HG03457 (cell line): Measurements from ENCODE around the gene DCAF8L2.
"Not testable (repeated sequence)": the region's sequence is repeated elsewhere in the genome, so short reads cannot be mapped to it uniquely, and the experiment has no call there.

Source experiments
- ATAC-seq: cut with Tn5 transposase; IDR thresholded peaks from one replicate; pipeline ENCODE4 v1.9.1; 2021; ENCODE audit warnings: moderate number of reproducible peaks; ENCODE audit not compliant: unreplicated experiment

Gene DCAF8L2

DNA sequence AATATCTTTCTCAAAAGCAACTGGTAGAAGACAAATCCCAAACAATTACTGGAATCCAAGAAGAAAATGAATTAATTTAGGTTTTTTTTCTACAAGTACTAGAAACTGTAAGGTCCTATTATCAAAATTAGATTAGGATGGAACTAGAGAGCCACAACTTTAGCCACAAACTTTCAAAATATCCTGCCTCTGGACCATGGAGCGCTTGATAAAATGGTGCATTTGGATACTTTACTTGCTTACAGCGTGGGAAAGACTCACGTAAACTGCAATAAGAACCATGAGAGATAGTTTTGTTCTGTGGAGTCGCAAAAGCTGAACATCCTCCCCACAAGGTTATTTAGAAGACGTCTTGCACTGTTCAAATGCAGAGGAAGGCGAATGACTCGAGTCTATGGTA lies at the start of gene DCAF8L2:
TSS of gene DCAF8L2 (plus strand) at position 301 of the 400 bp plus-strand sequence. CDS start 156,552 bp downstream, outside the sequence.
- no peak for ATAC-seq

DNA sequence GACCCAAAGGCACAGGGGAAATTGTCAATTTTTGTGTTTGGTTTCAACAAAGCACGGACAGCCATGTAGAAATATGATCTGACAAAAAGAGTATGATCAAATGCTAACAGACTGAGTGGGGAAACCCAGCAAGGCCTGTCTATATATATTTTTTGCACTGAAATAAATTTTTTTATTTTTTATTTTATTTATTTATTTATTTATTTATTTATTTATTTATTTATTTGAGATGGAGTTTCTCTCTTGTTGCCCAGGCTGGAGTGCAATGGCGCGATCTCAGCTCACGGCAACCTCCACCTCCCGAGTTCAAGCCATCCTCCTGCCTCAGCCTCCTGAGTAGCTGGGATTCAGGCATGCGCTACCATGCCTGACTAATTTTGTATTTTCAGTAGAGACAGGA lies 49.0 kb upstream of the DCAF8L2 start:
- not testable (repeated sequence) for ATAC-seq

DNA sequence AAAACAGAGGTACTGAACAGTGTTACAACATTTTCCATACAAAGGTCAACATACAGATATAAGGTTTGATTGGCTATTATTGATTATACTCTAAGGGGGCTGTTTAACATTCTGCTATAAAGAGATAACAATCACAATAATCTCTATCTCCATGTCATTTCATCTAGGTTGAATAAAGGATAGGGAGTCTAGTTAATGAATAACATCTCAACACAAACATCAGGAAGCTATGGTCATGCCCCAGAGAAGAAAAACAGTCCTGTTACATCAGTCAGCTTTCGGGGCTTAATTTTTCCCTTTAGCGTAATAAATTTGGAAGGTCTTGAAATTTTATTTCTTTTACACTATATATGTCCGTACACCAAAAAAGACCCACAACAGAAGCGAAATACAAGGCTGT lies 41.5 kb upstream of the DCAF8L2 start:
- no peak for ATAC-seq

DNA sequence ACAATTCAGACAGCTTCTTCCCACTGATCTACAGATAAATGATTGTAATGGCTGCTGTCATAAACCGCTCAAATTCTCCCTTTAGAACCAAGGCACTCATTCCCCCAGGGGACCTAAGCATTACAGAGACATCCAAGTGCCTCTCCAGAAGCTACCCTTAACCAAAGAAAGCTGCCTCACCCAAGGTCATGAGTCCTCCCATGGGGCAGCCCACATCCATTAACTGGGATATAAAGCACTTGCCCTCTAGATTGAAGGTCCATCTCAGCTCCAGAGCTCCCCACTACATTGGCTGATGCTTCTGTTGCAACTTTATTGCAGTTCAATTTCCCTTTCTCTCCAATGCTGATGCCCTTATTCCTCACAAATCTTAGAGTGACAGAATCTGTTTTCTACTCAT lies 40.5 kb upstream of the DCAF8L2 start:
- no peak for ATAC-seq

DNA sequence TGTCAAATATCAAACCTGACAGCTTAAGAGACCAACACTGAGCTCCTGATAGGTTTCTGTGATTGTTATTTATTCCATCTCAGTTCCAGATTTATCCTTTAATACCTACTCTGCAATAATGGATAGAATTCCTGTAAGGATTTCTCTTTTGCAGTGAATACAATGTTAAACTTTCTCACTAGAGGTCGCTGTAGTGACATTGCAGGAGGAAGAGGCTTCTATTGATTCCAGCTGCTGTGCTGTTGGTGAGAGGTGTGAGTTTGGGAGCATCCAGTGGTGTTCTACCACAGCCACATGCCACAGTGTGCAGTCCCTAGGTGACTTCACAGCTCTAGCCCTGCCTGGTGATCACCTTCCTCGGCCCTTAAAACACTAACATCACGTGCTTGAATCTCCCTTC lies 34.6 kb upstream of the DCAF8L2 start:
- ATAC-seq = no peak

DNA sequence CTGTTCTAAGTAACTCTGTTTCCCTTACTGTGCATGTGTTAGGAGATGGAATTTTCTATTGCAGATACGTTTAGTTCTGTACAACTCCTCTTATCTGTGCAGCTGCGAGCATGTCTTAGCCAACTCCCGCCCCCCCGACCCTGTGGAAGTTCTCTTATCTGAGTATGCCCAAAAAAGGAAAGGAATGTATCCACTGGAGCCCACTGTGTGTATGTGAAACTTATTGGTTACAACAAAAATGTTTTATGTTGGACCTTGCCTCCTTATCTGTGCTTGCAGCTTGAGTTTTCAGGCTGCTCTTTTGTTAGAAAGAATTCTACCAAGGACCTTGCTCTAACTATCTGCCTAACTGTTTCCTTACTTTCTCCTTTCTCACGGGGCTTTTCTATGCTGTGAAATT lies 24.2 kb upstream of the DCAF8L2 start:
- ATAC-seq = no peak

DNA sequence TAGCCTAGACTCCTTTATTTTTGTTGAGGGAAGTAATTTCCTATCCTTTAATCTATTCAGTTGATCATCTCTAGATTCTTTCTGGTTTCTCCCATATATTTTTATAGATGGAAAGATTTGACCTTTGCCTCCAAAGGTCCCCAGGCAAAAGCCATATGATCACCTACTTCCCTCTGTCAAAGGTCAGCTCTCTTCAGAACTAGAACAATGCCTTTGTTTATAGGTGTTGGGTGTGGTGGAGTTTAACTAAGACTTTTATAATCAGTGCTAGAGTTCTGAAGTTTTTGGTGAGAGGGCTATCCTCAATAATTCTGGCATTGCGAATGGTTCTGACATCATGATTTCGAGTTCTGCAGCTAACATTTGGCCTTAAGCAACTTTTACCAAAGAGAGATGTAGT lies 19.0 kb upstream of the DCAF8L2 start:
- ATAC-seq = no peak

DNA sequence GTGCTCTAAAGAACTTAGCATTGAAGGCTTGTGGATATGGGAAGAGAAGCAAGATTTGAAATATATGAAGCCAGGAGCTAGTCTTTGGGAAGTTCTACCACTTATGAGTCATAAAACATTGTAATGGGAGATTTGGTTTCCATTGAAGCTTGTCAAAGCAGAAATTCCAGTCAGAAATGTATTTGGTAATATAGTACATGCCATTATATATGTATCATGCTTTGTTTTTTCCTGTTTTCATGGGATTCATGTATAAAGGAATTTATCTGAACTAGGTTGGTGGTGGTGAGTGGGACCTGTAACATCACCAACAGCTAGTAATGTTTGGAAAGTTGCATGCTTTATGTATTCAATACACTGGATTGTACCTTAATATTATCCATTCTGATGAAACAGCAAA lies 14.6 kb upstream of the DCAF8L2 start:
- no peak for ATAC-seq

DNA sequence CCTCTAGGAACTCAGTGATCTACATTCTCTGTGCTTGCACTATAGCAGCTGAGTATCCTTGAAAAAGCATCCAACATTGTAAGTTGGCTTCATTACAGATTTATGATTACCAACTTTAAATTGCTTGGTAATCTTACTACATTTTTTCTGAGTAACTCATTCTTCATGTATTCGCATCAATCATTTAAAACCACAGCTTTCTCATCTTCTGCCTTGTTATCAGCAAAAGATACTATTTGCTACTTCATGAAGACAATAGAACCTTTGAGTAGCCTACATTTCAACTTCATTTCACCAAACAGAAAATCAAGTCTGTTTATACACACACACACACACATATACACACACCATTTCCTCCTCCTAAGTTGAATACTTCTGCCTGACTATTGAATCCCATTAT lies 6.2 kb upstream of the DCAF8L2 start:
- no peak for ATAC-seq

DNA sequence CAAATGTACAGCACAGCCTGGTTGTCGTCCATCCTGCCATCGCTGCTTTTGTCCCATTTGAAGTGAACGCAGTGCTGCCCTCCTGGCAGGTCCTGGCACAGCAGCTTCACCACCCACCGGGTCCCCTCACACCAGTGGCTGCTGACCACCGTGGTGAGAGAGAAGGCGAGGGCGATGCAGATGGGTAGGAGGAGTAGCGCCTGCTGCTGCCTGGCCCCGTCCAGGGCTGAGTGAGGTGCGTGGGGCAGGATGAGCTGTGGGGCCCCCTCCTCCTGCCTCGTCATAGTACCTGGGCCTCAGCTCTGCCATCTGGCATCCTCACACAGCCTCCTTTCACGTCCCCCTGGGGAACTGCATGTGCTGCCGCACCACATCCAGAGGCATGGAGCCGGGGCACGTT lies 1.8 kb downstream of the DCAF8L2 start:
- no peak for ATAC-seq

DNA sequence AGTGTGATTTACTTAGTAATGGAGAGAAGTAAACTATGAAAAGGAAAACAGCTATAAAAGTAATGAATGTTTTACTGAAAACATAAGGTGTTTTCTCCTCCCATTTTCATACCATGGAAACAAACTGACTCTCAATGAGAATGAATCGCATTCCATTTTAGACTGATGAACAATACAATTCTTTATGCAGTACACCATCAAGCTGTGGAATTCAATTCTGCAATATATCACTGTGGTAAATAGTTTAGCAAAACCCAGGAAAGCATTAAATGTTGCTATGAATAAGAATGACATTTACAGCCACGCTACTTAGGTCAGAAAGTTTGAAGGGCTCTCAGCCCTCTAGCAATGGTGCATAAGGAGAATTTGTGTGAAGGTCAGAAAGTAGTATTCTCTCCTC lies 7.4 kb downstream of the DCAF8L2 start:
- no peak for ATAC-seq

DNA sequence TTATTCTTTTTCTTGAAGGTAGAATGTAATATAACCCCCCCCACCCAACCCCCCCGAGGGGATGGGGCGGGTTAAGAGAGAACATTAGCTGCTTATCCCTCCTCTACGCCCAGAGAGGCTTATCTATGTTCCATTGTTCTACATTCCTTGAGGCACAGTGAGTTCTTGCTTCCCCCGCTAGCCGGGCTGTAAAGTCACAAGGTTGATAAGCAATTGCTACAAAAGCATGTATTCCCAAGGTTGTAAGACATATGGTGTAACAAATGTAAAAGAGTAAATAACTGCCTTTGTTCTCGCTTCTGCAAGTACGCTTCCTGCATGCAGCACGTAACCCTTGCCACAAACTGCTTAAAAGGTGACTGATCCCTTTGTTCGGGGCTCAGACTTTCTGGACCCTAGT lies 8.2 kb downstream of the DCAF8L2 start:
- no peak for ATAC-seq

DNA sequence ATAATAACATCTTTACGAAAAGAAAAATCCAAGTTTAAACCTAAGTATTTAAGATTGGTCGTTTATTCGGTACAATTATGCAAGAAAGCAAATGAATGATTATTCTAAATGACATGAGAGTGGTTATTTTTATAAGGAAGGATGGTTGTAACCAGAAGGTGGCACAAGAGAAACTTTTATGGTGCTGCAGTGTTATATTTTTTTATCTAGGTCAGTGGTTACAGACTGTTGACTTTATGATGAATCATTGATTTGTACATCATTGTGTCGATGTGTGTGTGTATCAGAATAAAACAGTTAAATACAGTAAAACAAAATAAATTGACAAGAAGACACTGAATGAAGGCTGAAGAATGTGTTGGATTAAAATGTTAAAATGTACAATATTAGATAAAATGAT lies 9.8 kb downstream of the DCAF8L2 start:
- ATAC-seq = no peak

DNA sequence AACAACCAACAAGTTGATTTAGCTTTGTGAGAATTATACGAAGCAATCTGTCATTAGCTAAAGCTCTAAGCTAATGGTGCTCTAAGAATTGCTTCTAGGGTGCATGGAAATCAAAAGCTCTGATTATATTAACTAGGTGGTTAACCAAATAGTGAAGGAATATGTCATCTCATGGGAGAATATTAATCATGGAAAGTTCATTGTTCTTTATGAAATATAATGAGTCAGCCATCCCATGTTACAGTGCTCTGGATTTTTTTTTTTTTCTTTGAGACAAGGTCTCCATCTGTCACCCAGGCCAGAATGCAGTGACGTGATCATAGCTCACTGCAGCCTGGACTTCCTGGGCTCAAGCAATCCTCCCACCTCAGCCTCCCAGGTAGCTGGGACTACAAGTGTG lies 10.5 kb downstream of the DCAF8L2 start:
- ATAC-seq = no peak

DNA sequence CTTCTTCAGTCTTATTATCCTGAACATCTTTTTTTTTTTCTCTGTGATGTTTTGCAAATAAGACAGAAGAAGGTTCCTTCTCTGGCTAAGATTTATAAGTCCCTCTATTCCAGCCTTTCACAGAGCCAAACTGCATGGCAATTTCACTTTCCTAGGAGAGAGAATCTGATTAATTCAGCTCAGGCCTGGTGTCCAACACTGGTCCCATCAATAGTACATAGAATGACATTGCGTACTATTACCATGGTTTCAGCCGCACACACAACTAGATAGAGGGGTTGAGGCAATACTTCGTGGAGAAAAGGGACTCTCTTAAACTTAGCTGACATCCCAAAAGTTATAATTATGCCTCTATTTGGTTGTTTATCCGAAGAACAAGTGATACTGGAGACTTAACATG lies 18.5 kb downstream of the DCAF8L2 start:
- no peak for ATAC-seq

DNA sequence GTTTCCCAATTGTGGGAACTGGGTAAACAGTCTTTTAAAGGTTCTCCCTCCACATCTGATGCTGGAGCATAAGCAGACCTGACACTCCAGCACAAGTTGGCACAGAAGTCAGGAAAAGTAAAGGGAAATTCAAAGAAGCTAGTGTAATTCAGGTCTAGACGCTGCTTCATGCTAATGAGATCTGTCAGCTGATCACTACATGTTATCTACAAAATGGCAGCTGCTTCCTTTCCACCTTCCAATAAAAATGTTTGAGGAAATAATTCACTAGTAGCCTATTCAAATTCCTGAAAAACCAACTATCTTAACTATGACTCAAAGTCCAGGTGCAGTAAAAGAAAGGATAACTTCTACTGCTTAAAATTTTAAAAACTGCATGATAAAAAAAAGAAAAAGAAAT lies 29.3 kb downstream of the DCAF8L2 start:
- no peak for ATAC-seq

DNA sequence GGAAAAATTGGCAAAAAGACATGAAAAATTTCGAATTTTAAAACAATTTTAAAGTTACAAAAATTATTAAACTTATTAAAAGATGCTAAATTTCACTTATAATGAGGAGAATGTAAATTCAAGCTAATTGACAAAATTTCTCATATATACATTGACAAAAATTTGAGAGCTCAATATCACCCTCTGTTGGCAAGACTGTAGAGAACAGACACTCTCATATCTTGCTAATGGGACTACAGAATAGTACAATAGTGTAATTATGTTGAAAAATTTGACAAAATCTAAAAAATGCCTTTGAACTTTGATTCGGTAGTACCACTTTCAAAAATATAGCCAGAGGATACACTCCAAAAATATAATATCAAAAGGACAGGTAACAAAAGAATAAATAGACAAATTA lies 29.8 kb downstream of the DCAF8L2 start:
- no peak for ATAC-seq

DNA sequence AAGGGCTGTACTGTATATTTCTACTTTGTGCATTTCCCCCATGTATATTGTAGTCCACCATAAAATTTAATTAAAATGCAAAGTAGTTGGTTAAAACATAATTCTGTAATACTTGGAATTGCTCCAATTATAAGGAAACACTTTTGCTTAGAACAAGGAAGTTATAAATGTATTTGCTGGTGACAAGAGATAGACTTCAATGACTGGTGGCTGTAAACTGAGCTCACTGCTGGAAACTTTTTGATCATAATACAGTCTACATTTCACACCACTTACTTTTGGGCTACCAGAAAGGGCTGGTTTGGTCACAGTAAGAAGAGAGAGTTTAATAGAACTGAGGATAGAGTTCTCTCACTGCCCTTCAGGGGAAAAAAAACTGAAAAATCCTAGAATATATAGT lies 32.7 kb downstream of the DCAF8L2 start:
- ATAC-seq = no peak

DNA sequence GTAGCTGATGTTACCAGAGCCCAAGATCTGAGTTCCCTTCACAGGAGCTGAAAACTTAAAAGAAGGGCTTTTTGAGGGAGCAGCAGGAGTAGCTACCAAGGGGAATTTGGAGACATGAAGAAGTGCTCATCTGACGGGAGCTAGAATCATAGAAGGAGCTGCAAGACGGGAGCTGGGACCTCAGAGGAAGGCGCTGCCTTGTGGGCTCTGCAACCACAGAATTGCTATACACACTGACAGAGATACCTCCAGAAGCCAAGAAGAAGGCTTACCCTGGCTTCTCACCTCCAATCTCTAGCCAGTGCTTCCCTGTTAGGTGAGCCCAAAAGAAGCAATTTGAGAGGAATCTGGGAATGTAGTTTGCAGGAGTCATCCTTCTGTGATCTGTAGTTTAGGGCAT lies 35.9 kb downstream of the DCAF8L2 start:
- no peak for ATAC-seq

DNA sequence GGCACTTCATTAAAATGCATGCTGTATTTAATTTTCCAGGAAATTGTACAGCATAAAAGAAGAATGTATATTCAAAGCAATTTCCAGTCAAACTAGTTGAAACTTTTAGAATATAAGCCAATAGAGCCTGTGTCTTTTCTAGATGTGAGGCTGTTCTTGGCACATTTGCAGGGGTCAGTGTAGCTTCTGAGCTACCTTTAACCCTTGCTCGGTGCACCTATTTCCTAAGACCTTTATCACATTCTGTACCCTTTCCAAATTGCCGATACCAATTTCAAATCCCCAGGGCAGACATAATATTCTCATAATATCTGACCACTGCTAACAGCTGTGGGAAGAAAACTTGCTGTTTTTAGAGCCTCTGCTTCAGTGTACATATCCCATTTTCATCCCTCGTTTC lies 43.2 kb downstream of the DCAF8L2 start:
- ATAC-seq = no peak

DNA sequence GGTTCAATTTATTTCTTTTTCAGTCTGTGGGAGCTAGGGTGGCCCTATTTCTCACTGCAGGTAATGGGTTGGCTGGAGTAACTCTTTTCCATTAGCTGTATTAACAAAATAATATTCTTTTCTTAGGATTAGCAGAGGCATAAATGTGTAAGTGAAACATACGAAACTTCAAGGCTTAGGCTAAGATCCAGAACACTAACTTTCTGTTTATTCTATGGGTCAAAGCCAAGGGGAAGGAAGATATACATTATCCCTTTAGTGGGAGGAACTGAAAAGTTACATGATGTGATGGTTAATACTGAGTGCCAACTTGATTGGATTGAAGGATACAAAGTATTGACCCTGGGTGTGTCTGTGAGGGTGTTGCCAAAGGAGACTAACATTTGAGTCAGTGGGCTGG lies 66.4 kb downstream of the DCAF8L2 start:
- no peak for ATAC-seq

DNA sequence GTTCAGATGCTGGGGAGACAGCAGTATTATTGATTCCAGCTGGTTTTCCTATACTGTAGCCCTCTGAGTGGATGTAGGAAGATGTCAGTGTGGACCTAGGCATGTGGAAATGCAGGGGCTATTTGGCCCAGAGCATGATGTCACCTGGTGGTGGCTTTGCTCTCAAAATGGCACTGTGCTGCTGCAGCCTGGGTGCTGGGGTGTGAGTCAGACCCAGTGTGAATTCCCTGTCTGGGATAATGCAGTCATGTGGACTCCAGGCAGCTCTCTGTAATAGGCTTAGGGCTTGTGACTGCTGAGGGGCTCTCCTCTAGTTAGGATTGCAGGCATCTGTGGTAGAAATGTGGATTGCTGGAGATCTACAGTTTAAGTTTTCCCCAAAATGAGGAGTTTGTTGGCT lies 70.7 kb downstream of the DCAF8L2 start:
- no peak for ATAC-seq

DNA sequence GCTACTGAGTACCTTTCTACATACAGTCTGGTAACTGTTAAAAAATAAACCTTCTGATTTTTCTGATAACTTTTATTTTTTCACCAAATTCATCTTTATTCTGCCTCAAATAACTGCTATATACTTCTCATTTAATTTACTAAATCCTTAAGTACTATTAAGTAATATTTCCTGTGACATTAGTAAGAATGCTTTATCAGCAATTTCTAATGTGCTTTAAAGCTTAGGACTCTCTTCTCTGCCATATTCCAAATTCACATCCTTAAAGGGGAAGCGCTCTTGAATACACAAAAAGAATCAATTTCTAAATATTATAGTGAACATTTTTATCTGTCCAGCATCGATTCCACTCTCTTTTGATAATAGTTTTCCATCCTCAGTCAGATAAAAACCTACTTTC lies 81.1 kb downstream of the DCAF8L2 start:
- no peak for ATAC-seq

DNA sequence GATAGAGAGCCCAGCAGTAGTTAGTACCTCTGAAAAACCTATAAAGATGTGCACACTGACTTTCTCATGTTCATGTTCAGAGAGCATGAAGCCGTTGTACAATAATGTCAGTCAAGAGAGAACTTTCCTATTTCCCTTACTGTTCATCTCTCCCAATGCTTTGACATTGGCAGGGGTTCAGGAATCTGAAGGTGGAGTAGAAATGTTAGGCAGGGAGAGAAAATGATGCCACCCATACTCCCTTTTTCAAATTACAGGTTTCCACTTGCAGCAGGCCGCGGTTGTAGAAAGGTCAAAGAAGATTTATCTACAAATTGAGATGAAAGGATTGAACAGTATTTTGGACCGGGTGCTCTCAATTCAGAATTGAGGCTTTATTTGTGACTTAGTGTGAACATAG lies 84.3 kb downstream of the DCAF8L2 start:
- ATAC-seq = no peak
